B cell (primary cell): ENCODE measurements around the gene RAD51B.

Experiments
- CTCF ChIP-seq: fragments of 200-600 bp; IDR thresholded peaks from one replicate; pipeline ENCODE4 v1.8.0; 2022; ENCODE audit warnings: antibody characterized with exemption, mild to moderate bottlenecking
- EZH2 ChIP-seq: IDR thresholded peaks from 2 replicates; pipeline ENCODE4 v1.6.1; 2012; ENCODE audit warnings: borderline replicate concordance, low read depth, mild to moderate bottlenecking, moderate library complexity, low read length; ENCODE audit not compliant: insufficient read depth, poor library complexity, severe bottlenecking

DNA sequence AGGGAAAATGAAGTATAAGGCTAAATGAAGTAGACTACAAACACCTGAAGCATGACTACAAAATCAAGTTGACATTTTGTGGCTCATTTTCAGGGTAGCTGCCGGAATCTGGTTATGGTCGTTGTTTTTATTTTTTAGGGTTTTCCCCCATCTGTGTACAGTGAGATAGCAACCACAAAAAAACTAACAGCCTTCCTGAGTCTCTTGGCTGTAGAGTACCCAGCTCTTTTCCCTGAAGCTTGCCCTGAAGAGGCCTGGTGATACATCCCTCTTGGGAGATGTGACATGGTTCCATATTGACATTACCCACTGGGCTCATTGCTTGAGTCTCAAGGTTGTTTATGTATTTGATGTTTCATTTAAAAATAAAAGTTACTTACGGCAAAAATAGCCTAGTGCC, 549.3 kb downstream of the RAD51B start:
- TF ChIP-seq CTCF, result no peak
- no peak for TF ChIP-seq EZH2
